Body of pancreas (tissue), 4 donors: ENCODE results near the gene B4GALT7.

ENCODE experiments used
- POLR2A ChIP-seq, 3 donors: fragments of 450-650 bp; IDR thresholded peaks; one replicate each; pipeline ENCODE4 v1.6.1; 2016; ENCODE audit warnings: antibody characterized with exemption in 3 of 3, mild to moderate bottlenecking in 2 of 3
- TF ChIP-seq, protein P1 (sequence below), 7 experiments: fragments of 450-650 bp in 4 of 7; fragments of 200-600 bp in 3 of 7; sonication (generic) in 3 of 7; IDR thresholded peaks; one replicate each; pipeline ENCODE4 v1.5.1; 2016 to 2019; ENCODE audit warnings: antibody characterized with exemption in 7 of 7

DNA sequence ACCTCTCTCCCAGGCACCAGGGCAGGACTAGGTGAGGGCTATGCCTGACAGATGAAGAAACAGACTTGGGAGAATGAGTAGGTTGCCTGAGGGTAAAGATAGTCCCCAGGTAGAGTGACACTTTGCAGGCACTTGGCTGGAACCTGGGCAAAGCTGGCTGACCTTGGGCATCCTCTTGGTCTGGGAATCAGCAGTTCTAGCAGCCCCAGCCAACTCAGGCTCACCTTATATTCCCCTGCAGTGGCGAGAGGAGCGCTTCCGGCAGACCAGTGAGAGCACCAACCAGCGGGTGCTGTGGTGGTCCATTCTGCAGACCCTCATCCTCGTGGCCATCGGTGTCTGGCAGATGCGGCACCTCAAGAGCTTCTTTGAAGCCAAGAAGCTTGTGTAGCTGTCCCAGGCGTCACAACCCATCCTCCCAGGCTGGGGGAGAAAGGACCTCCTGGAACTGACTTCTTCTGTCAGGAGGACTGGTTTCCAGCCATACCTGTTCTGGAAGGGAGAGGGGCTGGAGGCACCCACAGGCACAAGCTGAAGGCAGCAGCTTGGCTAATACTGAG lies 4.8 kb upstream of the B4GALT7 start:
- TF ChIP-seq, protein P1, sequence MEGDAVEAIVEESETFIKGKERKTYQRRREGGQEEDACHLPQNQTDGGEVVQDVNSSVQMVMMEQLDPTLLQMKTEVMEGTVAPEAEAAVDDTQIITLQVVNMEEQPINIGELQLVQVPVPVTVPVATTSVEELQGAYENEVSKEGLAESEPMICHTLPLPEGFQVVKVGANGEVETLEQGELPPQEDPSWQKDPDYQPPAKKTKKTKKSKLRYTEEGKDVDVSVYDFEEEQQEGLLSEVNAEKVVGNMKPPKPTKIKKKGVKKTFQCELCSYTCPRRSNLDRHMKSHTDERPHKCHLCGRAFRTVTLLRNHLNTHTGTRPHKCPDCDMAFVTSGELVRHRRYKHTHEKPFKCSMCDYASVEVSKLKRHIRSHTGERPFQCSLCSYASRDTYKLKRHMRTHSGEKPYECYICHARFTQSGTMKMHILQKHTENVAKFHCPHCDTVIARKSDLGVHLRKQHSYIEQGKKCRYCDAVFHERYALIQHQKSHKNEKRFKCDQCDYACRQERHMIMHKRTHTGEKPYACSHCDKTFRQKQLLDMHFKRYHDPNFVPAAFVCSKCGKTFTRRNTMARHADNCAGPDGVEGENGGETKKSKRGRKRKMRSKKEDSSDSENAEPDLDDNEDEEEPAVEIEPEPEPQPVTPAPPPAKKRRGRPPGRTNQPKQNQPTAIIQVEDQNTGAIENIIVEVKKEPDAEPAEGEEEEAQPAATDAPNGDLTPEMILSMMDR (IDR thresholded peaks at IDR 0.05) = no peak
- TF ChIP-seq POLR2A (IDR thresholded peaks at IDR 0.05) = no peak
